Mesenchymal stem cell (in vitro differentiated cells and primary cell): ENCODE results near the gene BICRAL.

Source experiments
- DNase-seq: peaks from one replicate; pipeline ENCODE4 v3.0.0-alpha.2; 2013
- H2AFZ ChIP-seq: one replicate; pipeline ENCODE4 v1.6.1; 2013; ENCODE audit warnings: low read depth, mild to moderate bottlenecking, control low read depth, inconsistent platforms, low read length, moderate library complexity
- H2AK5ac ChIP-seq: 2 replicates; pipeline ENCODE4 v1.6.1; 2013; ENCODE audit warnings: low read length, moderate library complexity, mild to moderate bottlenecking, inconsistent platforms; ENCODE audit not compliant: severe bottlenecking
- H2BK120ac ChIP-seq: one replicate; pipeline ENCODE4 v1.6.1; 2013; ENCODE audit warnings: low read depth, mild to moderate bottlenecking, inconsistent platforms, low read length, moderate library complexity
- H2BK12ac ChIP-seq, 2 experiments: one replicate each; pipeline ENCODE4 v1.6.1; 2013; ENCODE audit warnings: inconsistent platforms in 2 of 2, low read length in 2 of 2, mild to moderate bottlenecking in 2 of 2, moderate library complexity in 2 of 2, control low read depth in 1 of 2
- H2BK15ac ChIP-seq: one replicate; pipeline ENCODE4 v1.6.1; 2013; ENCODE audit warnings: mild to moderate bottlenecking, low read depth, inconsistent platforms; ENCODE audit not compliant: poor library complexity, severe bottlenecking
- H2BK5ac ChIP-seq: 2 replicates; pipeline ENCODE4 v1.6.1; 2013; ENCODE audit warnings: low read depth, mild to moderate bottlenecking, low read length, control low read depth, inconsistent platforms; ENCODE audit not compliant: poor library complexity, severe bottlenecking
- H3K14ac ChIP-seq, 2 experiments: one replicate each; pipeline ENCODE4 v1.6.1; 2013; ENCODE audit warnings: inconsistent platforms in 2 of 2, low read length in 2 of 2, control low read depth in 1 of 2, mild to moderate bottlenecking in 1 of 2, moderate library complexity in 1 of 2
- H3K18ac ChIP-seq, 2 experiments: one replicate each; pipeline ENCODE4 v1.6.1; 2013; ENCODE audit warnings: inconsistent platforms in 2 of 2, low read length in 2 of 2, control low read depth in 1 of 2, low read depth in 1 of 2, mild to moderate bottlenecking in 1 of 2
- H3K23ac ChIP-seq, 2 experiments: one replicate each; pipeline ENCODE4 v1.6.1; 2013; ENCODE audit warnings: inconsistent platforms in 2 of 2, low read length in 2 of 2, mild to moderate bottlenecking in 2 of 2, moderate library complexity in 2 of 2, control low read depth in 1 of 2
- H3K27ac ChIP-seq: 2 replicates; pipeline ENCODE4 v1.5.1; 2013; ENCODE audit warnings: mild to moderate bottlenecking, moderate library complexity, low read length, control low read depth, inconsistent platforms; ENCODE audit not compliant: poor library complexity, severe bottlenecking
- H3K27me3 ChIP-seq, 2 experiments: 2 replicates each; pipeline versions ENCODE4 v1.6.1 to v1.7.0; 2013; ENCODE audit warnings: low read length in 2 of 2, mild to moderate bottlenecking in 2 of 2, moderate library complexity in 2 of 2, control low read depth in 1 of 2, inconsistent platforms in 1 of 2; ENCODE audit not compliant: control insufficient read depth in 1 of 2, insufficient read depth in 1 of 2
- H3K36me3 ChIP-seq, 2 experiments: 2 replicates each; pipeline versions ENCODE4 v1.6.1 to v1.7.0; 2013; ENCODE audit warnings: low read length in 2 of 2, control low read depth in 1 of 2, inconsistent platforms in 1 of 2, low read depth in 1 of 2, mild to moderate bottlenecking in 1 of 2; ENCODE audit not compliant: insufficient read depth in 2 of 2, control insufficient read depth in 1 of 2
- H3K4ac ChIP-seq, 2 experiments: one replicate each; pipeline ENCODE4 v1.6.1; 2013; ENCODE audit warnings: inconsistent platforms in 2 of 2, low read length in 2 of 2, mild to moderate bottlenecking in 2 of 2, moderate library complexity in 2 of 2, control low read depth in 1 of 2, low read depth in 1 of 2
- H3K4me1 ChIP-seq: 2 replicates; pipeline ENCODE4 v1.6.1; 2013; ENCODE audit warnings: low read depth, low read length, control low read depth; ENCODE audit not compliant: control insufficient read depth, insufficient read depth
- H3K4me2 ChIP-seq: 2 replicates; pipeline ENCODE4 v1.6.1; 2013; ENCODE audit warnings: low read length, mild to moderate bottlenecking, inconsistent platforms; ENCODE audit not compliant: poor library complexity, severe bottlenecking
- H3K4me3 ChIP-seq, 2 experiments: 2 replicates each; pipeline versions ENCODE4 v1.5.1 to v1.7.0; 2013; ENCODE audit warnings: low read length in 2 of 2, mild to moderate bottlenecking in 2 of 2, control low read depth in 1 of 2, low read depth in 1 of 2; ENCODE audit not compliant: insufficient read depth in 1 of 2
- H3K79me1 ChIP-seq: replicated peaks from 2 replicates; pipeline ENCODE4 v1.6.1; 2013; ENCODE audit warnings: mild to moderate bottlenecking, control low read depth, low read length, inconsistent platforms; ENCODE audit not compliant: poor library complexity, severe bottlenecking
- H3K9ac ChIP-seq: 2 replicates; pipeline ENCODE4 v1.7.0; 2013; ENCODE audit warnings: mild to moderate bottlenecking, low read length, moderate library complexity
- H3K9me3 ChIP-seq: 2 replicates; pipeline ENCODE4 v1.7.0; 2013; ENCODE audit warnings: mild to moderate bottlenecking, low read length; ENCODE audit not compliant: control insufficient read depth
- H4K8ac ChIP-seq: one replicate; pipeline ENCODE4 v1.6.1; 2013; ENCODE audit warnings: inconsistent platforms, mild to moderate bottlenecking, low read length, moderate library complexity
- H4K91ac ChIP-seq: one replicate; pipeline ENCODE4 v1.6.1; 2013; ENCODE audit warnings: mild to moderate bottlenecking, low read length, inconsistent platforms
- WGBS: methylation state at CpG from one replicate; pipeline ENCODE4 v1.1.7; 2013; ENCODE audit warnings: mixed read lengths; 5-methylcytosine and 5-hydroxymethylcytosine counted together

BICRAL gene

GRCh38 chr6:42846505-42846904 lies 64.7 kb downstream of the BICRAL start:
- H3K23ac ChIP-seq: no peak overlapping the region
- no peak overlapping the region for H2AFZ ChIP-seq
- WGBS: 94% methylated on average over 2 of the region's 2 CpGs
- H3K27ac ChIP-seq: no peak overlapping the region
- no peak overlapping the region for H3K4me3 ChIP-seq
- no peaks in the 10 kb centered on the region for H3K4me1 ChIP-seq
- no peak overlapping the region for H2BK5ac ChIP-seq
- H2BK120ac ChIP-seq: no peak overlapping the region
- no peak overlapping the region for H3K4me2 ChIP-seq
- H2BK15ac ChIP-seq: no peak overlapping the region
- H4K91ac ChIP-seq: no peak overlapping the region
- H3K36me3 ChIP-seq: peaks cover 3 to 8% of the 10 kb centered on the region in 2 experiments
- H2BK12ac ChIP-seq: no peak overlapping the region
- no peak for DNase-seq
- H3K9me3 ChIP-seq: no peaks in the 10 kb centered on the region
- H4K8ac ChIP-seq: no peak overlapping the region
- H3K18ac ChIP-seq: no peak overlapping the region
- no peak overlapping the region for H3K9ac ChIP-seq
- no peak overlapping the region for H3K14ac ChIP-seq
- no peaks in the 10 kb centered on the region for H3K27me3 ChIP-seq
- no peak overlapping the region for H2AK5ac ChIP-seq
- no peak overlapping the region for H3K4ac ChIP-seq
- peaks cover 4% of the 10 kb centered on the region for H3K79me1 ChIP-seq

GRCh38 chr6:42848700-42849099 lies 66.8 kb downstream of the BICRAL start:
- H2BK5ac ChIP-seq: no peak overlapping the region
- H3K79me1 ChIP-seq: peaks cover 7% of the 10 kb centered on the region
- no peak overlapping the region for H2AFZ ChIP-seq
- H3K14ac ChIP-seq: no peak overlapping the region
- no peak overlapping the region for H2BK12ac ChIP-seq
- no peak overlapping the region for H2BK15ac ChIP-seq
- H2BK120ac ChIP-seq: no peak overlapping the region
- H3K4me3 ChIP-seq: no peak overlapping the region
- no peak overlapping the region for H4K91ac ChIP-seq
- H3K18ac ChIP-seq: no peak overlapping the region
- no peaks in the 10 kb centered on the region for H3K27me3 ChIP-seq
- no peak overlapping the region for H3K23ac ChIP-seq
- no peak overlapping the region for H3K9ac ChIP-seq
- H4K8ac ChIP-seq: no peak overlapping the region
- WGBS: 90% methylated on average over 4 of the region's 4 CpGs
- no peak overlapping the region for H3K27ac ChIP-seq
- no peaks in the 10 kb centered on the region for H3K4me1 ChIP-seq
- H3K9me3 ChIP-seq: no peaks in the 10 kb centered on the region
- H2AK5ac ChIP-seq: no peak overlapping the region
- no peak overlapping the region for H3K4me2 ChIP-seq
- no peak for DNase-seq
- no peak overlapping the region for H3K4ac ChIP-seq
- H3K36me3 ChIP-seq: peaks cover 5 to 21% of the 10 kb centered on the region in 2 experiments

DNA sequence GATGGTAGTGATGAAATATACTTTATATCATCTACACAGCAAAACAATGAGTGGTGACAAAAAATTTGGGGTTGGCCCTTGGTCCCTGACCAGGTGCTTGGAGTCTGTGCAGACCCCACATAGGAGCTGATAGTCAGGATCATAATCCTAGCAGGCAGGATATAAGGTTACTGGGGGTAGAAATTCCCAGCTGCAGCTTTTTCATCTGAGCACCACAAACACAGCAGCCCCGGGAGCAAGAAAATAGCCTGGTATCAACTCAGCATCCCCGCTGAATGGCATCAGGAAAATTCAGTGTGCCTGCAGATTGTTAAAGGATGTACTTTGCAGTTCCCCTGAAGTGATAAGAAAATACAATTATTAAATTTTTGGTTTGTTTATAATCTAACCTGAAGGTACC lies 69.7 kb downstream of the BICRAL start:
- no peak overlapping the region for H3K18ac ChIP-seq

DNA sequence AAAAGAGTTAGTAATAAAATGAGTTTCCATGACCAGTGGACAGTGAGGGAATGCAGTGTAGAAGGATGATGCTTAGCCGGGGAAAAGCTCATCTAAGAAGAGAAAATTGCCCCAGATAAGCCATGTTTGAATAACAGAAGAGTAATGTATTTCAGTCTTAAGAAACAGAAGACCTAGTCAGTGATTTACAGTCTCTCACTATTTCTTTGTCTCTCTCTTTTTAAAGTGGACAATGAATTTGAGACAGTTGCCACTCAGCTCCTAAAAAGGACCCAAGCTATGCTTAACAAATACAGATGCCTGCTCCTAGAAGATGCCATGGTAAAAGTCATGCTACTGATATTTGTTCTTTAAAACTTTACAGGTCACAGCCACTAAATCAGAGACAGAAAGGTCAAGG lies 78.2 kb downstream of the BICRAL start:
- Histone ChIP-seq H3K14ac (no peak overlapping the region), H3K9ac (no peak overlapping the region), H4K91ac (no peak overlapping the region), H4K8ac (no peak overlapping the region), H3K9me3 (no peaks in the 10 kb centered on the region), H3K27me3 (no peaks in the 10 kb centered on the region), H3K4ac (no peak overlapping the region), H2BK120ac (no peak overlapping the region), H3K4me1 (no peaks in the 10 kb centered on the region), H2BK5ac (no peak overlapping the region), H2BK15ac (no peak overlapping the region), H3K4me3 (no peak overlapping the region), H3K18ac (no peak overlapping the region), H2AK5ac (no peak overlapping the region), H3K27ac (no peak overlapping the region), H2BK12ac (no peak overlapping the region), H3K36me3 (peaks cover 41 to 79% of the 10 kb centered on the region in 2 experiments), H3K4me2 (no peak overlapping the region), H2AFZ (no peak overlapping the region), H3K79me1 (no peaks in the 10 kb centered on the region), H3K23ac (no peak overlapping the region)
- no peak for DNase-seq
- no CpG with 5 or more reads among the region's 1 CpG for WGBS

More for the DNA sequence above, 69.7 kb downstream of the BICRAL start:
- no peak for DNase-seq
- Histone ChIP-seq H3K23ac (no peak overlapping the region), H3K79me1 (peaks cover 7% of the 10 kb centered on the region), H3K36me3 (peaks cover 9 to 42% of the 10 kb centered on the region in 2 experiments), H2AFZ (no peak overlapping the region), H3K4me3 (no peak overlapping the region), H3K14ac (no peak overlapping the region), H3K4me2 (no peak overlapping the region), H2AK5ac (no peak overlapping the region), H3K4me1 (no peaks in the 10 kb centered on the region), H2BK12ac (no peak overlapping the region), H3K27ac (no peak overlapping the region), H4K8ac (no peak overlapping the region), H3K9me3 (no peaks in the 10 kb centered on the region), H3K9ac (no peak overlapping the region), H2BK120ac (no peak overlapping the region), H2BK5ac (no peak overlapping the region), H3K4ac (no peak overlapping the region), H3K27me3 (no peaks in the 10 kb centered on the region), H2BK15ac (no peak overlapping the region), H4K91ac (no peak overlapping the region)
- 100% methylated on average over 2 of the region's 2 CpGs for WGBS
